ENCODE results near the gene NFE2L3. TPM values are rescaled to one million over a fixed set of nuclear protein-coding genes. Genes with fewer than 3 reads are reported as not detected.

Gene NFE2L3
- total RNA-seq, 1 donor, result 24.5 TPM

Other genes starting within 250 kb of the NFE2L3 start
- gene HNRNPA2B1, start 48.5 kb downstream of the NFE2L3 start, total RNA-seq, result 89.9 TPM
- gene CBX3, start 49.5 kb downstream of the NFE2L3 start, total RNA-seq, result 72.7 TPM
- 7.3 TPM for gene SNX10, start 139.7 kb downstream of the NFE2L3 start, total RNA-seq